Measurements from ENCODE around the gene KIF4B.
"Not testable (repeated sequence)": the region's sequence is repeated elsewhere in the genome, so short reads cannot be mapped to it uniquely, and the experiment has no call there.

Gene KIF4B

DNA sequence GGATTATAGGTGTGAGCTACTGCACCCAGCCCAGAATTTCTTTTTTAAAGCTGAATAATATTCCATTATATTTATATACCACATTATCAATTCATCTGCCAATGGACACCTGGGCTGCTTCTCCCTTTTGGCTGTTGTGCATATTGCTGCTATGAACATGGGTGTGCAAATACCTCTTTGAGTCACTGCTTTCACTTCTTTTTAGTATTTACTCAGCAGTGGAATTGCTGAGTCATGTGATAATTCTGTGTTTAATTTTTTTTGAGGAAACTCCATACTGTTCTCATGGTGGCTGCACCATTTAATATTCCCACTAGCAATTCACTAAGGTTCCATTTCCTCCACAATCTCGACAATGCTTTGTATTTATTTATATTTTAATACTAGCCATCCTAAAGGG lies 36.1 kb upstream of the KIF4B start:
- H3K9ac ChIP-seq (ENCODE audit: low read length), result no peak overlapping the region
- TF ChIP-seq, protein P1, sequence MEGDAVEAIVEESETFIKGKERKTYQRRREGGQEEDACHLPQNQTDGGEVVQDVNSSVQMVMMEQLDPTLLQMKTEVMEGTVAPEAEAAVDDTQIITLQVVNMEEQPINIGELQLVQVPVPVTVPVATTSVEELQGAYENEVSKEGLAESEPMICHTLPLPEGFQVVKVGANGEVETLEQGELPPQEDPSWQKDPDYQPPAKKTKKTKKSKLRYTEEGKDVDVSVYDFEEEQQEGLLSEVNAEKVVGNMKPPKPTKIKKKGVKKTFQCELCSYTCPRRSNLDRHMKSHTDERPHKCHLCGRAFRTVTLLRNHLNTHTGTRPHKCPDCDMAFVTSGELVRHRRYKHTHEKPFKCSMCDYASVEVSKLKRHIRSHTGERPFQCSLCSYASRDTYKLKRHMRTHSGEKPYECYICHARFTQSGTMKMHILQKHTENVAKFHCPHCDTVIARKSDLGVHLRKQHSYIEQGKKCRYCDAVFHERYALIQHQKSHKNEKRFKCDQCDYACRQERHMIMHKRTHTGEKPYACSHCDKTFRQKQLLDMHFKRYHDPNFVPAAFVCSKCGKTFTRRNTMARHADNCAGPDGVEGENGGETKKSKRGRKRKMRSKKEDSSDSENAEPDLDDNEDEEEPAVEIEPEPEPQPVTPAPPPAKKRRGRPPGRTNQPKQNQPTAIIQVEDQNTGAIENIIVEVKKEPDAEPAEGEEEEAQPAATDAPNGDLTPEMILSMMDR (IDR thresholded peaks at IDR 0.05; ENCODE audit: low read depth, low read length), result no peak
- TF ChIP-seq EZH2phosphoT487 (IDR thresholded peaks at IDR 0.05; ENCODE audit: low read depth), result no peak
- H2AFZ ChIP-seq (ENCODE audit: low read depth, low read length), result no peak overlapping the region
- no peaks in the 10 kb centered on the region for H3K27me3 ChIP-seq (ENCODE audit: low read depth, low read length)
- no peaks in the 10 kb centered on the region for H3K79me2 ChIP-seq (ENCODE audit: low read length)
- H3K4me1 ChIP-seq (ENCODE audit: low read length), result peaks cover 15% of the 10 kb centered on the region
- H3K27ac ChIP-seq (ENCODE audit: low read length), result no peak overlapping the region
- no peaks in the 10 kb centered on the region for H4K20me1 ChIP-seq (ENCODE audit: insufficient read depth, low read length)
- H3K4me2 ChIP-seq (ENCODE audit: low read length), result peak overlapping the region; percentile 5; the same call in 1 of the 2 replicates
- H3K36me3 ChIP-seq (replicated peaks; ENCODE audit: low read depth, low read length), result no peaks in the 10 kb centered on the region
- no peak overlapping the region for H3K4me3 ChIP-seq (ENCODE audit: low read length)
- no peaks in the 10 kb centered on the region for H3K9me3 ChIP-seq (ENCODE audit: insufficient read depth, low read length)

DNA sequence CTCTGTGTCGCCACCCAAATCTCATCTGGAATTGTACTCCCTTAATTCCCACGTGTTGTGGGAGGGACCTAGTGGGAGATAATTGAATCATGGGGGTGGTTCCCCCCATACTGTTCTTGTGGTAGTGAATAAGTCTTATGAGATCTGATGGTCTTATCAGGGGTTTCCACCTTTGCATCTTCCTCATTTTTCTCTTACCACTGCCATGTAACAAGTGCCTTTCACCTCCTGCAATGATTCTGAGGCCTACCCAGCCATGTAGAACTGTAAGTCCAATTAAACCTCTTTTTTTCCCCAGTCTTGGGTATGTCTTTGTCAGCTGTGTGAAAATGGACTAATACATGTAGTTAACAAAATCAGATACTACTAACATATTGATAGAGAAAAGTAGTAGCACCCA lies 35.3 kb upstream of the KIF4B start:
- H3K27ac ChIP-seq (ENCODE audit: low read length); H3K79me2 ChIP-seq (ENCODE audit: low read length); H3K4me2 ChIP-seq (ENCODE audit: low read length); H4K20me1 ChIP-seq (ENCODE audit: insufficient read depth, low read length); H3K9me3 ChIP-seq (ENCODE audit: insufficient read depth, low read length); H3K4me3 ChIP-seq (ENCODE audit: low read length); H3K36me3 ChIP-seq (replicated peaks; ENCODE audit: low read depth, low read length); H2AFZ ChIP-seq (ENCODE audit: low read depth, low read length); H3K27me3 ChIP-seq (ENCODE audit: low read depth, low read length); H3K9ac ChIP-seq (ENCODE audit: low read length): not testable (repeated sequence)
- peaks cover 15% of the 10 kb centered on the region for H3K4me1 ChIP-seq (ENCODE audit: low read length)

DNA sequence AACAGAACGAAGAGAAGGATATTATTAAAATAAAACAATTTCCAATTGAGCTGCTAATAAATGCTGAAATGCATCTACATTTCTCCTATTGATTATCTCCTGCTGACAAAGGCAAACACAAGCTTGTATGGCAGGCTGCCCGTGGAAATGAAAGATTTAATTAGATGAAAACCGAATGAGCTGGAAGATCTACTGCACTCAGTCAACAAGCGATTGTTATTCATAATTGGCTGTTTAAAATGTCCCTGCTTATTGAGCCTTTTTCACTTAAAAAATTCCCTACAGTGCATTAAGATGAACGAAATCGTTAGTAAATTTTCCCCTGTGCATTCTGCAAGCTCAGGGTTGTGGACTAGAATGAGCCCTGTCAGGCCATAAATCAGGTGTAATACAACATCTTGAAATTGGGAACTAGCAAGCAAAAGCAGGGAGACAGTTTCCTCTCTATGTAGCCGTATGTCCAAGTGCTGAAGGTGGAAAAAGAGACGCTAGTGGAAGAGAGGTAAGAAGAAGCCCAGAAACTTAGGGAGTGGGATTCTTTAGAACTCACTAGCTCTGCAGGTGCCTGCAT lies 28.5 kb upstream of the KIF4B start:
- H3K9ac ChIP-seq (ENCODE audit: low read length), result no peak overlapping the region
- no peaks in the 10 kb centered on the region for H3K79me2 ChIP-seq (ENCODE audit: low read length)
- H3K36me3 ChIP-seq (replicated peaks; ENCODE audit: low read depth, low read length), result no peaks in the 10 kb centered on the region
- H4K20me1 ChIP-seq (ENCODE audit: insufficient read depth, low read length), result no peaks in the 10 kb centered on the region
- H2AFZ ChIP-seq (ENCODE audit: low read depth, low read length), result no peak overlapping the region
- no peak for TF ChIP-seq EZH2phosphoT487 (IDR thresholded peaks at IDR 0.05; ENCODE audit: low read depth)
- TF ChIP-seq, protein P1 (IDR thresholded peaks at IDR 0.05; ENCODE audit: low read depth, low read length), result no peak
- H3K27ac ChIP-seq (ENCODE audit: low read length), result no peak overlapping the region
- H3K4me2 ChIP-seq (ENCODE audit: low read length), result no peak overlapping the region
- no peak overlapping the region for H3K4me3 ChIP-seq (ENCODE audit: low read length)
- no peaks in the 10 kb centered on the region for H3K9me3 ChIP-seq (ENCODE audit: insufficient read depth, low read length)
- H3K4me1 ChIP-seq (ENCODE audit: low read length), result no peaks in the 10 kb centered on the region
- no peaks in the 10 kb centered on the region for H3K27me3 ChIP-seq (ENCODE audit: low read depth, low read length)

GRCh38 chr5:154986151-154986550 lies 27.4 kb upstream of the KIF4B start:
- no peak overlapping the region for H3K4me3 ChIP-seq (ENCODE audit: low read length)
- H3K27me3 ChIP-seq (ENCODE audit: low read depth, low read length), result no peaks in the 10 kb centered on the region
- no peaks in the 10 kb centered on the region for H3K79me2 ChIP-seq (ENCODE audit: low read length)
- H3K9ac ChIP-seq (ENCODE audit: low read length), result no peak overlapping the region
- no peaks in the 10 kb centered on the region for H3K36me3 ChIP-seq (replicated peaks; ENCODE audit: low read depth, low read length)
- no peaks in the 10 kb centered on the region for H3K9me3 ChIP-seq (ENCODE audit: insufficient read depth, low read length)
- H3K4me1 ChIP-seq (ENCODE audit: low read length), result peaks cover 10% of the 10 kb centered on the region
- H4K20me1 ChIP-seq (ENCODE audit: insufficient read depth, low read length), result no peaks in the 10 kb centered on the region
- H2AFZ ChIP-seq (ENCODE audit: low read depth, low read length), result no peak overlapping the region
- no peak overlapping the region for H3K4me2 ChIP-seq (ENCODE audit: low read length)
- no peak overlapping the region for H3K27ac ChIP-seq (ENCODE audit: low read length)
- TF ChIP-seq, protein P1 (IDR thresholded peaks at IDR 0.05; ENCODE audit: low read depth, low read length), result no peak
- TF ChIP-seq EZH2phosphoT487 (IDR thresholded peaks at IDR 0.05; ENCODE audit: low read depth), result no peak

Measured in OCI-LY3 (cell line).